ENCODE results near the gene MANEA.

GRCh38 chr6:95530176-95530819 is 47.0 kb upstream of the MANEA start:
- TF ChIP-seq CTCF (conservative IDR thresholded peaks at IDR 0.05; ENCODE audit: low read length) (no peak), EZH2phosphoT487 (IDR thresholded peaks at IDR 0.05; ENCODE audit: borderline replicate concordance, low read depth, low read length) (no peak)
